MM.1S (cell line): Measurements from ENCODE around the gene EFCAB6.

Experiments used
- CTCF ChIP-seq: fragments of 300-600 bp; sonication (generic); IDR thresholded peaks from 2 replicates; pipeline ENCODE4 v1.5.1; 2016; ENCODE audit warnings: antibody characterized with exemption, low read length, mixed read lengths
- EZH2 ChIP-seq: fragments of 300-600 bp; sonication (generic); optimal IDR thresholded peaks from 2 replicates; pipeline ENCODE3; 2017; ENCODE audit warnings: low read depth, mild to moderate bottlenecking, antibody characterized with exemption, low read length, mixed read lengths
- EZH2phosphoT487 ChIP-seq: fragments of 300-600 bp; sonication (generic); IDR thresholded peaks from 2 replicates; pipeline ENCODE4 v1.6.1; 2018; ENCODE audit warnings: antibody characterized with exemption, low read length

- TF ChIP-seq CTCF (no peak), EZH2 (no peak), EZH2phosphoT487 (no peak)
Measured at GRCh38 chr22:43829904-43830851, 18.1 kb upstream of the EFCAB6 start.
